WTC11 (cell line): ENCODE data around the gene ASS1. TPM values are rescaled to one million over a fixed set of nuclear protein-coding genes. Genes with fewer than 3 reads are reported as not detected.

Source experiments
- ATAC-seq: fragments of 200-7000 bp; cut with Tn5 transposase; 2 replicates; pipeline ENCODE4 v1.10.0; 2021; ENCODE audit warnings: mild to moderate bottlenecking, moderate library complexity
- CTCF ChIA-PET: fragments of 300-600 bp; sonication (Branson Sonifier 250); formaldehyde crosslinking; loops from one replicate; lab custom pipeline; 2021; ENCODE audit warnings: antibody characterized with exemption; lab: Charles Lee
- POLR2A ChIA-PET: fragments of 350-600 bp; sonication (Branson Sonifier 250); formaldehyde crosslinking; loops from one replicate; lab custom pipeline; 2021; ENCODE audit warnings: antibody characterized with exemption; lab: Charles Lee
- DNase-seq: peaks from one replicate; pipeline ENCODE4 v3.0.0; 2021; ENCODE audit warnings: low spot score
- H3K27ac Mint-ChIP-seq: 2 replicates; pipeline ENCODE4 v1.8.0; 2021; ENCODE audit warnings: mixed read lengths
- H3K27me3 Mint-ChIP-seq: 2 replicates; pipeline ENCODE4 v1.8.0; 2021; ENCODE audit warnings: low read depth, mild to moderate bottlenecking, moderate library complexity, mixed read lengths
- H3K36me3 Mint-ChIP-seq: 2 replicates; pipeline ENCODE4 v1.8.0; 2021; ENCODE audit warnings: mixed read lengths
- H3K4me1 Mint-ChIP-seq: 2 replicates; pipeline ENCODE4 v1.8.0; 2022; ENCODE audit warnings: mixed read lengths
- H3K4me3 Mint-ChIP-seq: 2 replicates; pipeline ENCODE4 v1.8.0; 2021; ENCODE audit warnings: mild to moderate bottlenecking, moderate library complexity, mixed read lengths
- H3K9me3 Mint-ChIP-seq: 2 replicates; pipeline ENCODE4 v1.8.0; 2021; ENCODE audit warnings: mixed read lengths
- AFF4 ChIP-seq: sonication (generic); formaldehyde crosslinking; IDR thresholded peaks from 2 replicates; pipeline ENCODE4 v1.8.1; 2023; ENCODE audit warnings: mild to moderate bottlenecking, missing genetic modification reagents, borderline replicate concordance
- CBFB ChIP-seq: sonication (generic); formaldehyde crosslinking; IDR thresholded peaks from 2 replicates; pipeline ENCODE4 v1.8.1; 2022; ENCODE audit warnings: mild to moderate bottlenecking, low read depth, missing genetic modification reagents
- CREB1 ChIP-seq: sonication (generic); formaldehyde crosslinking; IDR thresholded peaks from 2 replicates; pipeline ENCODE4 v1.8.0; 2023; ENCODE audit warnings: mild to moderate bottlenecking, missing genetic modification reagents
- E2F4 ChIP-seq: sonication (generic); formaldehyde crosslinking; IDR thresholded peaks from 2 replicates; pipeline ENCODE4 v1.8.1; 2022; ENCODE audit warnings: low read depth, mild to moderate bottlenecking, moderate library complexity, missing genetic modification reagents, borderline replicate concordance
- EMX1 ChIP-seq: fragments of 250-450 bp; sonication (Bioruptor Pico); IDR thresholded peaks from 2 replicates; pipeline ENCODE4 v1.8.0; 2021; ENCODE audit warnings: mild to moderate bottlenecking
- FOXJ3 ChIP-seq: sonication (generic); formaldehyde crosslinking; IDR thresholded peaks from 2 replicates; pipeline ENCODE4 v1.9.0; 2021; ENCODE audit warnings: missing genetic modification reagents, mild to moderate bottlenecking, borderline replicate concordance
- FOXP1 ChIP-seq: sonication (generic); formaldehyde crosslinking; IDR thresholded peaks from 2 replicates; pipeline ENCODE4 v1.8.0; 2022; ENCODE audit warnings: missing genetic modification reagents, mild to moderate bottlenecking, moderate library complexity, borderline replicate concordance
- GABPB1 ChIP-seq: sonication (generic); formaldehyde crosslinking; IDR thresholded peaks from 2 replicates; pipeline ENCODE4 v1.8.1; 2023; ENCODE audit warnings: mild to moderate bottlenecking, missing genetic modification reagents
- GRHL2 ChIP-seq: fragments of 250-450 bp; sonication (Bioruptor Pico); IDR thresholded peaks from 2 replicates; pipeline ENCODE4 v1.8.0; 2022; ENCODE audit warnings: mild to moderate bottlenecking, moderate library complexity; ENCODE audit not compliant: insufficient replicate concordance, severe bottlenecking
- HMGA2 ChIP-seq: fragments of 250-450 bp; sonication (Bioruptor Pico); IDR thresholded peaks from 2 replicates; pipeline ENCODE4 v1.4.0; 2021; ENCODE audit warnings: mild to moderate bottlenecking, moderate library complexity
- KAT7 ChIP-seq: sonication (generic); formaldehyde crosslinking; IDR thresholded peaks from 2 replicates; pipeline ENCODE4 v1.8.1; 2023; ENCODE audit warnings: missing genetic modification reagents, mild to moderate bottlenecking, borderline replicate concordance
- MYBL2 ChIP-seq: sonication (generic); formaldehyde crosslinking; IDR thresholded peaks from 2 replicates; pipeline ENCODE4 v1.8.1; 2023; ENCODE audit warnings: mild to moderate bottlenecking, moderate library complexity, missing genetic modification reagents
- NR3C1 ChIP-seq: sonication (generic); formaldehyde crosslinking; conservative IDR thresholded peaks from 2 replicates; pipeline ENCODE4 v1.8.1; 2023; ENCODE audit warnings: low read depth, mild to moderate bottlenecking, missing genetic modification reagents
- PRDM15 ChIP-seq: sonication (generic); formaldehyde crosslinking; IDR thresholded peaks from 2 replicates; pipeline ENCODE4 v1.8.0; 2022; ENCODE audit warnings: missing genetic modification reagents
- SOX15 ChIP-seq: fragments of 250-450 bp; sonication (Bioruptor Pico); IDR thresholded peaks from 2 replicates; pipeline ENCODE4 v1.9.0; 2021; ENCODE audit warnings: mild to moderate bottlenecking
- TEAD1 ChIP-seq: sonication (generic); formaldehyde crosslinking; IDR thresholded peaks from 2 replicates; pipeline ENCODE4 v1.8.0; 2022; ENCODE audit warnings: mild to moderate bottlenecking, missing genetic modification reagents
- ZBTB21 ChIP-seq: sonication (generic); formaldehyde crosslinking; IDR thresholded peaks from 2 replicates; pipeline ENCODE4 v1.8.1; 2023; ENCODE audit warnings: mild to moderate bottlenecking, missing genetic modification reagents, borderline replicate concordance
- ZMAT4 ChIP-seq: fragments of 250-450 bp; sonication (Bioruptor Pico); IDR thresholded peaks from 2 replicates; pipeline ENCODE4 v1.9.0; 2021; ENCODE audit warnings: mild to moderate bottlenecking
- ZNF396 ChIP-seq: fragments of 250-450 bp; sonication (Bioruptor Pico); IDR thresholded peaks from 2 replicates; pipeline ENCODE4 v1.8.0; 2021; ENCODE audit warnings: mild to moderate bottlenecking, moderate library complexity, borderline replicate concordance
- ZSCAN18 ChIP-seq: fragments of 250-450 bp; sonication (Bioruptor Pico); IDR thresholded peaks from 2 replicates; pipeline ENCODE4 v2.1.2; 2022; ENCODE audit warnings: mild to moderate bottlenecking, moderate library complexity
- total RNA-seq: library from RNA; stranded (reverse); gene quantifications from 3 replicates; pipeline ENCODE4 v1.2.3, GENCODE V29; 2021

ASS1 gene
- total RNA-seq, 1 experiment from 2014 or later: 95.7 TPM

- TF ChIP-seq FOXJ3 (CRISPR knock-in tag) (no peak), ZSCAN18 (CRISPR knock-in tag) (no peak), E2F4 (CRISPR knock-in tag) (no peak), GABPB1 (CRISPR knock-in tag) (no peak), AFF4 (no peak)
- TF ChIP-seq, all 79 proteins: peak for 0
Observed at GRCh38 chr9:130462685-130463540, 18.2 kb downstream of the ASS1 start (continued).

GRCh38 chr9:130463763-130464745 is 19.3 kb downstream of the ASS1 start:
- Mint-ChIP-seq H3K27ac (no peak overlapping the region), H3K4me3 (no peak overlapping the region), H3K27me3 (no peaks in the 10 kb centered on the region), H3K36me3 (no peaks in the 10 kb centered on the region), H3K4me1 (peaks cover 9% of the 10 kb centered on the region), H3K9me3 (no peaks in the 10 kb centered on the region)
- TF ChIP-seq GRHL2 (CRISPR knock-in tag) (no peak), KAT7 (CRISPR knock-in tag) (no peak), MYBL2 (CRISPR knock-in tag) (no peak), ZMAT4 (CRISPR knock-in tag) (no peak), EMX1 (CRISPR knock-in tag) (no peak), CBFB (no peak), SOX15 (CRISPR knock-in tag) (no peak), PRDM15 (CRISPR knock-in tag) (no peak), ZNF396 (no peak), TEAD1 (no peak), NR3C1 (CRISPR knock-in tag) (no peak), FOXP1 (CRISPR knock-in tag) (no peak), HMGA2 (CRISPR knock-in tag) (no peak), ZBTB21 (CRISPR knock-in tag) (no peak), CREB1 (no peak)
- ChIA-PET CTCF (interaction anchor here (0.6 to 5.0 kb wide), 5 partner anchors 15 to 229 kb away, joined by 3 to 60 read pairs (median 9); partner anchors contain the start of gene EXOSC2), POLR2A (interaction anchor here (0.5 kb wide), 1 partner anchor 388 kb away, joined by 6 read pairs; no protein-coding TSS in a partner anchor)
- DNase-seq: no peak
- no peak for ATAC-seq
